Neuronal stem cell (in vitro differentiated cells): ENCODE results near the gene EPB41L4A.

Source experiments
- DNase-seq: peaks from one replicate; pipeline ENCODE4 v3.0.0-alpha.2; 2013; ENCODE audit warnings: low spot score
- H2AFZ ChIP-seq: one replicate; pipeline ENCODE4 v1.6.1; 2013; ENCODE audit warnings: mild to moderate bottlenecking, low read length, inconsistent platforms
- H2AK5ac ChIP-seq: 2 replicates; pipeline ENCODE4 v1.6.1; 2013; ENCODE audit warnings: low read depth, mild to moderate bottlenecking, inconsistent platforms, low read length, moderate library complexity, mixed read lengths
- H2BK120ac ChIP-seq: 2 replicates; pipeline ENCODE4 v1.6.1; 2013; ENCODE audit warnings: low read depth, mild to moderate bottlenecking, inconsistent platforms, low read length, moderate library complexity, mixed read lengths
- H2BK12ac ChIP-seq: one replicate; pipeline ENCODE4 v1.6.1; 2013; ENCODE audit warnings: low read length, inconsistent platforms
- H2BK15ac ChIP-seq: 2 replicates; pipeline ENCODE4 v1.6.1; 2013; ENCODE audit warnings: mild to moderate bottlenecking, low read length, inconsistent platforms, mixed read lengths
- H2BK5ac ChIP-seq: one replicate; pipeline ENCODE4 v1.6.1; 2013; ENCODE audit warnings: inconsistent platforms, mild to moderate bottlenecking, low read length, moderate library complexity
- H3K14ac ChIP-seq: one replicate; pipeline ENCODE4 v1.6.1; 2013; ENCODE audit warnings: low read length, inconsistent platforms
- H3K18ac ChIP-seq: 2 replicates; pipeline ENCODE4 v1.6.1; 2013; ENCODE audit warnings: low read length, inconsistent platforms
- H3K23ac ChIP-seq: 2 replicates; pipeline ENCODE4 v1.6.1; 2013; ENCODE audit warnings: low read depth, mild to moderate bottlenecking, mixed read lengths, low read length, inconsistent platforms; ENCODE audit not compliant: poor library complexity
- H3K27ac ChIP-seq: replicated peaks from 3 replicates; pipeline ENCODE4 v1.5.1; 2013; ENCODE audit warnings: low read length, inconsistent platforms
- H3K27me3 ChIP-seq, 3 experiments: 2 replicates each; pipeline ENCODE4 v1.6.1; 2013; ENCODE audit warnings: low read length in 3 of 3, mild to moderate bottlenecking in 2 of 3, inconsistent platforms in 1 of 3, low read depth in 1 of 3, mixed read lengths in 1 of 3, moderate library complexity in 1 of 3; ENCODE audit not compliant: control insufficient read depth in 3 of 3, insufficient read depth in 3 of 3
- H3K36me3 ChIP-seq, 2 donors: replicated peaks in 1 of 2; 2 replicates each; pipeline ENCODE4 v1.6.1; 2013; ENCODE audit warnings: low read length in 2 of 2; ENCODE audit not compliant: control insufficient read depth in 2 of 2, insufficient read depth in 2 of 2
- H3K4ac ChIP-seq: 2 replicates; pipeline ENCODE4 v1.6.1; 2013; ENCODE audit warnings: inconsistent platforms, mild to moderate bottlenecking, low read length, moderate library complexity
- H3K4me1 ChIP-seq, 2 donors: 1 replicate in 1 of 2; 2 replicates in 1 of 2; pipeline ENCODE4 v1.6.1; 2013; ENCODE audit warnings: low read length in 2 of 2, low read depth in 1 of 2; ENCODE audit not compliant: control insufficient read depth in 2 of 2, insufficient read depth in 1 of 2
- H3K4me2 ChIP-seq: one replicate; pipeline ENCODE4 v1.6.1; 2013; ENCODE audit warnings: mild to moderate bottlenecking, low read length, inconsistent platforms; ENCODE audit not compliant: insufficient read depth, poor library complexity, severe bottlenecking
- H3K4me3 ChIP-seq, 2 donors: 2 replicates each; pipeline ENCODE4 v1.5.1; 2013; ENCODE audit warnings: low read length in 2 of 2, mild to moderate bottlenecking in 2 of 2, inconsistent platforms in 1 of 2, moderate library complexity in 1 of 2
- H3K79me1 ChIP-seq: one replicate; pipeline ENCODE4 v1.6.1; 2013; ENCODE audit warnings: low read depth, mild to moderate bottlenecking, inconsistent platforms, low read length, moderate library complexity
- H3K9ac ChIP-seq: one replicate; pipeline ENCODE4 v1.6.1; 2013; ENCODE audit warnings: mild to moderate bottlenecking, low read depth, low read length, inconsistent platforms; ENCODE audit not compliant: poor library complexity
- H3K9me3 ChIP-seq, 2 donors: replicated peaks in 1 of 2; 2 replicates each; pipeline versions ENCODE3 to v1.6.1; 2013; ENCODE audit warnings: low read length in 2 of 2, mild to moderate bottlenecking in 2 of 2, inconsistent platforms in 1 of 2, low read depth in 1 of 2, mixed read lengths in 1 of 2, moderate library complexity in 1 of 2; ENCODE audit not compliant: control insufficient read depth in 2 of 2, insufficient read depth in 1 of 2
- H4K8ac ChIP-seq: one replicate; pipeline ENCODE4 v1.6.1; 2013; ENCODE audit warnings: low read depth, mild to moderate bottlenecking, inconsistent platforms, low read length, moderate library complexity
- H4K91ac ChIP-seq: one replicate; pipeline ENCODE4 v1.6.1; 2013; ENCODE audit warnings: low read length, low read depth, mild to moderate bottlenecking, inconsistent platforms; ENCODE audit not compliant: poor library complexity
- WGBS, 2 donors: extraction: QIAGEN DNeasy Blood & Tissue Kit; methylation state at CpG; one replicate each; pipeline ENCODE4 v1.1.7; 2013; ENCODE audit warnings: missing lambda C conversion rate in 2 of 2, mixed read lengths in 1 of 2; ENCODE audit not compliant: insufficient read length in 2 of 2, insufficient replicate concordance in 1 of 2; ENCODE audit errors: extremely low coverage in 2 of 2; 5-methylcytosine and 5-hydroxymethylcytosine counted together

The EPB41L4A gene

GRCh38 chr5:112353678-112354077 is 65.4 kb downstream of the EPB41L4A start:
- Histone ChIP-seq H3K27me3 (peaks cover 0 to 2% (median 0%) of the 10 kb centered on the region in 3 experiments), H2BK120ac (no peak overlapping the region), H4K91ac (no peak overlapping the region), H3K79me1 (no peaks in the 10 kb centered on the region), H3K4me1 (peaks cover 0 to 1% of the 10 kb centered on the region in 2 donors), H3K4me3 (no peak overlapping the region), H2AK5ac (no peak overlapping the region), H2BK12ac (no peak overlapping the region), H3K18ac (no peak overlapping the region), H2BK5ac (no peak overlapping the region), H3K23ac (no peak overlapping the region), H3K4ac (no peak overlapping the region), H2BK15ac (no peak overlapping the region), H3K14ac (no peak overlapping the region), H3K9me3 (peaks cover 0 to 7% of the 10 kb centered on the region in 2 donors), H2AFZ (no peak overlapping the region), H3K27ac (no peak overlapping the region), H4K8ac (no peak overlapping the region), H3K4me2 (no peak overlapping the region), H3K9ac (no peak overlapping the region), H3K36me3 (no peaks in the 10 kb centered on the region)
- no peak for DNase-seq
- no CpG with 5 or more reads among the region's 3 CpGs for WGBS, 2 donors

GRCh38 chr5:112351225-112351624 is 67.9 kb downstream of the EPB41L4A start:
- Histone ChIP-seq H2BK12ac (no peak overlapping the region), H3K79me1 (no peaks in the 10 kb centered on the region), H2BK5ac (no peak overlapping the region), H3K27me3 (peaks cover 0 to 2% (median 0%) of the 10 kb centered on the region in 3 experiments), H2BK15ac (no peak overlapping the region), H3K4me1 (peaks cover 3 to 6% of the 10 kb centered on the region in 2 donors), H3K27ac (no peak overlapping the region), H3K23ac (no peak overlapping the region), H3K4ac (no peak overlapping the region), H2BK120ac (no peak overlapping the region), H3K18ac (no peak overlapping the region), H4K91ac (no peak overlapping the region), H2AFZ (no peak overlapping the region), H3K9ac (no peak overlapping the region), H3K9me3 (peaks cover 0 to 7% of the 10 kb centered on the region in 2 donors), H4K8ac (no peak overlapping the region), H3K4me2 (no peak overlapping the region), H3K36me3 (no peaks in the 10 kb centered on the region), H3K14ac (no peak overlapping the region), H3K4me3 (no peak overlapping the region), H2AK5ac (no peak overlapping the region)
- no peak for DNase-seq
- WGBS, 2 donors = no CpG with 5 or more reads among the region's 3 CpGs

GRCh38 chr5:112350626-112351025 is 68.5 kb downstream of the EPB41L4A start:
- no peaks in the 10 kb centered on the region for H3K79me1 ChIP-seq

GRCh38 chr5:112349371-112349770 is 69.7 kb downstream of the EPB41L4A start:
- no peak overlapping the region for H3K27ac ChIP-seq
- no peak overlapping the region for H2BK120ac ChIP-seq
- H2BK5ac ChIP-seq = no peak overlapping the region
- no peak overlapping the region for H3K23ac ChIP-seq
- peaks cover 0 to 2% (median 0%) of the 10 kb centered on the region in 3 experiments for H3K27me3 ChIP-seq
- no peak overlapping the region for H2AK5ac ChIP-seq
- H2BK15ac ChIP-seq = no peak overlapping the region
- WGBS, 2 donors = no CpG with 5 or more reads among the region's 3 CpGs
- H2AFZ ChIP-seq = no peak overlapping the region
- H4K91ac ChIP-seq = no peak overlapping the region
- no peak overlapping the region for H3K9ac ChIP-seq
- H3K4ac ChIP-seq = no peak overlapping the region
- no peak overlapping the region for H3K4me2 ChIP-seq
- no peak overlapping the region for H3K18ac ChIP-seq
- no peak overlapping the region for H4K8ac ChIP-seq
- H3K4me1 ChIP-seq = peaks cover 3 to 6% of the 10 kb centered on the region in 2 donors
- H3K9me3 ChIP-seq = peaks cover 0 to 2% of the 10 kb centered on the region in 2 donors
- H3K14ac ChIP-seq = no peak overlapping the region
- H3K36me3 ChIP-seq = no peaks in the 10 kb centered on the region
- no peak overlapping the region for H2BK12ac ChIP-seq
- H3K4me3 ChIP-seq = no peak overlapping the region
- no peaks in the 10 kb centered on the region for H3K79me1 ChIP-seq
- DNase-seq = no peak

More at GRCh38 chr5:112350626-112351025, 68.5 kb downstream of the EPB41L4A start:
- no peak overlapping the region for H4K91ac ChIP-seq
- no peak overlapping the region for H4K8ac ChIP-seq
- H3K4me1 ChIP-seq = peaks cover 3 to 6% of the 10 kb centered on the region in 2 donors
- H3K27ac ChIP-seq = no peak overlapping the region
- no peak for DNase-seq
- WGBS, 2 donors = no CpG with 5 or more reads among the region's 2 CpGs
- no peak overlapping the region for H3K18ac ChIP-seq
- no peak overlapping the region for H3K4ac ChIP-seq
- no peak overlapping the region for H3K23ac ChIP-seq
- no peak overlapping the region for H2BK12ac ChIP-seq
- H3K4me3 ChIP-seq = no peak overlapping the region
- peaks cover 0 to 2% (median 0%) of the 10 kb centered on the region in 3 experiments for H3K27me3 ChIP-seq
- no peak overlapping the region for H2BK15ac ChIP-seq
- no peak overlapping the region for H2AK5ac ChIP-seq
- no peak overlapping the region for H3K14ac ChIP-seq
- H3K9me3 ChIP-seq = peaks cover 0 to 6% of the 10 kb centered on the region in 2 donors
- no peak overlapping the region for H2BK5ac ChIP-seq
- H3K4me2 ChIP-seq = no peak overlapping the region
- H2BK120ac ChIP-seq = no peak overlapping the region
- no peak overlapping the region for H3K9ac ChIP-seq
- no peak overlapping the region for H2AFZ ChIP-seq
- no peaks in the 10 kb centered on the region for H3K36me3 ChIP-seq
